C4-2B (cell line): ENCODE results near the gene DAB1.

Experiments
- ZFX ChIP-seq: fragments of 450-650 bp; IDR thresholded peaks from 2 replicates; pipeline ENCODE4 v1.6.1; 2017
- TF ChIP-seq, protein P1 (sequence below): fragments of 450-650 bp; conservative IDR thresholded peaks from 2 replicates; pipeline ENCODE4 v1.5.1; 2017; ENCODE audit warnings: mild to moderate bottlenecking

DNA sequence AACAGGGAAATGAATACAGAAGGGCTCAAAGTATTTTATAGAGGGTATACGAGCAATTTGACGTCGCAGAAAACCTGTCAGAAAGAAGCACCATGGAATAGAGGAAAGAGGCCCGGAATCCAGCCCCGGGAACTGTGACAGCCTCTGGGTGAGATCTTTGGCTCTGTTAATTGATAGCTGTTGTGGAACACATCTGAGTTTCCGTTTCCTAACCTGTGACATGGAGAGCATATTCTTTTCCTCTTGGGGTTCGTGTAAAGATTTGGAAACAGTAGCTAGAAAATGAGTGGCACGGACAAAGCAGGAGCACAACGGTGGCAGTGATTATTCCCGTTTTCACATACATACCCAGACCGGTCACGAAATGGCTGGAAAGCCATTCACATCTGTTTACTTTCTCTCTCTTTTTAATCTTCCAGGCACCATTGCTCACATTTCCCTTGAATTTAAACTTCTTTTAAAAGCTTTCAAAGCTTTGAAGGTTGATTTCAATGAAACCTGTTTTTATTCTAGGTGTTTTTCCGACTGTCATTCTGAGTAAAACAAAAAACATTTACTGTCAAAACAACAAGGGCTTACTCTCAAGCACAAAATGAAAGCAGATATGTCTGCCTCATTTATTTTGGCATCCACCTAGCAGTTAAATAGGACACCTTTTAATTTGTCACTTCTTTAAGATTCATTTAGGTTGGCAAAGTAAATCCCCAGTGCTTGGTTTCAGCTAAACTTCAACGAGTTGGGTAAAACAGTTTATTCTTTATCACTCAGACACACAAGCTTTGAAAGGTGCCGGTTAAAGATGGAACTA is 431.3 kb downstream of the DAB1 start:
- TF ChIP-seq, protein P1, sequence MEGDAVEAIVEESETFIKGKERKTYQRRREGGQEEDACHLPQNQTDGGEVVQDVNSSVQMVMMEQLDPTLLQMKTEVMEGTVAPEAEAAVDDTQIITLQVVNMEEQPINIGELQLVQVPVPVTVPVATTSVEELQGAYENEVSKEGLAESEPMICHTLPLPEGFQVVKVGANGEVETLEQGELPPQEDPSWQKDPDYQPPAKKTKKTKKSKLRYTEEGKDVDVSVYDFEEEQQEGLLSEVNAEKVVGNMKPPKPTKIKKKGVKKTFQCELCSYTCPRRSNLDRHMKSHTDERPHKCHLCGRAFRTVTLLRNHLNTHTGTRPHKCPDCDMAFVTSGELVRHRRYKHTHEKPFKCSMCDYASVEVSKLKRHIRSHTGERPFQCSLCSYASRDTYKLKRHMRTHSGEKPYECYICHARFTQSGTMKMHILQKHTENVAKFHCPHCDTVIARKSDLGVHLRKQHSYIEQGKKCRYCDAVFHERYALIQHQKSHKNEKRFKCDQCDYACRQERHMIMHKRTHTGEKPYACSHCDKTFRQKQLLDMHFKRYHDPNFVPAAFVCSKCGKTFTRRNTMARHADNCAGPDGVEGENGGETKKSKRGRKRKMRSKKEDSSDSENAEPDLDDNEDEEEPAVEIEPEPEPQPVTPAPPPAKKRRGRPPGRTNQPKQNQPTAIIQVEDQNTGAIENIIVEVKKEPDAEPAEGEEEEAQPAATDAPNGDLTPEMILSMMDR = no peak
- TF ChIP-seq ZFX = no peak
